GM10248 (cell line): Measurements from ENCODE around the gene NFIX.

Experiments used
- CTCF ChIA-PET: fragments of 300-600 bp; sonication (Branson Sonifier 250); formaldehyde crosslinking; extraction: SDS; loops from one replicate; lab custom pipeline; 2021; ENCODE audit warnings: antibody characterized with exemption; lab: Yijun Ruan, JAX
- POLR2A ChIA-PET: fragments of 350-650 bp; sonication (Branson Sonifier 250); formaldehyde crosslinking; extraction: SDS; loops from one replicate; lab custom pipeline; 2020; ENCODE audit warnings: antibody characterized with exemption; lab: Yijun Ruan, JAX
- DNase-seq: peaks from one replicate; pipeline ENCODE4 v3.0.0; 2012; ENCODE audit errors: extremely low spot score
- CTCF ChIP-seq: IDR thresholded peaks from 2 replicates; pipeline ENCODE4 v1.5.1; 2012; ENCODE audit warnings: mild to moderate bottlenecking, low read depth; ENCODE audit errors: extremely low read depth, missing control alignments, control extremely low read depth

The NFIX gene

DNA sequence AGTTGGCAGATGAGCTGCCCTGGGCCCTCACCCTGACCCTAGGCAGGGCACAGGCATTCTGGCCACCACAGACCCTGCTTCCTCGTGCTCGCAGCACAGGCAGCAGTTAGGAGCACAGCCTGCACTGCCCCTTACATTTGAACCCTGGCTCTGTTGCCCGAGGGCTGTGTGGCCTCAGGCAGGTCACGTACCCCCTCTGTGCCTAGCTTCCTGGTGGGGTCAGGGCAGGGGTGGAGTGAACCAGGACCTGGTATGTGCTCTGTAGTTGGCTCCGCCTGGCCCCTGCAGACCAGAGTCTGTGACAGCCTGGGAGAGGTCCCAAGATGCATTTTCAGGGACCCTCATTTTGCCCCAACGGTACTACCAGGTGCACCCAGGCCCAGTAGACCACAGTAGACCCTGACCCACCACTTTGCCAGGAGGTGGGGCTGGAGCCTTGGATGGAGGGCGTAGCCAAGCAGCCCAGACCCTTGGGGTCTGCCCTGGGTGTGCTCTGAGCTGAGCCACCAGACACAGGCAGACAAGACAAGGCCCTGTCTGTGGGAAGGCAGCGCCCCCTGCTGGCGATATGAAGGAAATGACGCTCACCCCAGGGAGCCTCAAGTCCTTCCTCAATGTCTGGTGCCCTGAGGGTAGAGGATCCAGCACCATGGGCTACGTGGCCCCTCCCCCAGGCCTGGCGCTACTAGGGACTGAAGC lies 98.3 kb downstream of the NFIX start:
- TF ChIP-seq CTCF: peak; percentile 92
- peak; percentile 92 for DNase-seq
- POLR2A ChIA-PET: interaction anchor here (1.6 kb wide), 1 partner anchor 154 kb away, joined by 3 read pairs; no protein-coding TSS in a partner anchor
- CTCF ChIA-PET: interaction anchor here (0.6 to 8.9 kb wide), 46 partner anchors 9 to 327 kb away, joined by 3 to 183 read pairs (median 5); partner anchors contain the start of gene DAND5

DNA sequence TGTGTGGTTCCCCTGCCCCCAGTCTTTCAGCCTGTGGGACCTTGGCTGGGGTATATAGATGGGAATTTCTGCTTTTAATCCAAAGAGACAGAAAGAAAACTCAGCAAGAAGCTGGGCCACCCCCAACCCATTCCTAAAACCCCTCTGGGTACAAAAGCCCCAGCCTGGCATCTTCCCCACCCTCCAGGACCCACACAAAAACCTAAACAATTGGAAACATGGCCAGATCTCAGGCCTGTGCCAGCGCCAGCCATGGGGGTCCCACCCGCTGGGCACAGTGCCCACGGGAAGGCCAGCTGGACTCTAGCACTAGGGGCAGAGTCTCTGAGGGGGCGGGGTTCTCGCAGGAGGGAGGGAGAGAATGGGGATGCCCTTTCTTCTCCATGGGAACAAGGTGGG lies 98.8 kb downstream of the NFIX start:
- ChIA-PET POLR2A (interaction anchor here (1.6 kb wide), 1 partner anchor 155 kb away, joined by 3 read pairs; no protein-coding TSS in a partner anchor), CTCF (interaction anchor here (0.7 to 8.9 kb wide), 43 partner anchors 10 to 327 kb away, joined by 3 to 183 read pairs (median 5); partner anchors contain the start of gene DAND5)
- no peak for TF ChIP-seq CTCF
- DNase-seq: no peak

- POLR2A ChIA-PET: interaction anchor here (1.6 kb wide), 1 partner anchor 155 kb away, joined by 3 read pairs; no protein-coding TSS in a partner anchor
- DNase-seq: peak; percentile 67
- no peak for TF ChIP-seq CTCF
- CTCF ChIA-PET: interaction anchor here (0.9 to 8.9 kb wide), 32 partner anchors 10 to 328 kb away, joined by 3 to 183 read pairs (median 5); partner anchors contain the start of gene DAND5
Measured at GRCh38 chr19:13094771-13095392, 99.6 kb downstream of the NFIX start.

DNA sequence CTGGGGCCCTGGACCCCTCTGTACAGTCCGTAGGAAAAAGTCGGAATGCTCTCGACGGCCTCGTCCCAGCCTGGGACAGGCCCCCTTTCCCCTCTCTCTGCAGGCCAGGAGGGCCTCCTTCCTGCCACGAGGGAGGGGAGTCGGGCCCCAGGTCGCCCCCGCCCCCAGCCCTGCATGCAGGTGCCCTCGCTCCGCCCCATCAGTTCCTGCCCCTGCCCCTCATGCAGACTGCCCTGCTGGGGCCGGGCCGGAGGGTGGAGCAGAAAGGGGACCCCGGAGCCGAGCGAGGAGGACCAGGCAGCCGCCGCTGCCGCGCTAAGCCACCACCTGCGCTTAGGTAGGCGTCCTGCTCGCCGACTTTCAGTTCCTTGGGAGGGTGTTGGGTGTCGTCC lies 100.1 kb downstream of the NFIX start:
- TF ChIP-seq CTCF: no peak
- ChIA-PET CTCF (interaction anchor here (1.0 to 8.9 kb wide), 15 partner anchors 10 to 248 kb away, joined by 3 to 183 read pairs (median 15); partner anchors contain the start of gene DAND5), POLR2A (no interaction called here)
- peak; percentile 64 for DNase-seq

DNA sequence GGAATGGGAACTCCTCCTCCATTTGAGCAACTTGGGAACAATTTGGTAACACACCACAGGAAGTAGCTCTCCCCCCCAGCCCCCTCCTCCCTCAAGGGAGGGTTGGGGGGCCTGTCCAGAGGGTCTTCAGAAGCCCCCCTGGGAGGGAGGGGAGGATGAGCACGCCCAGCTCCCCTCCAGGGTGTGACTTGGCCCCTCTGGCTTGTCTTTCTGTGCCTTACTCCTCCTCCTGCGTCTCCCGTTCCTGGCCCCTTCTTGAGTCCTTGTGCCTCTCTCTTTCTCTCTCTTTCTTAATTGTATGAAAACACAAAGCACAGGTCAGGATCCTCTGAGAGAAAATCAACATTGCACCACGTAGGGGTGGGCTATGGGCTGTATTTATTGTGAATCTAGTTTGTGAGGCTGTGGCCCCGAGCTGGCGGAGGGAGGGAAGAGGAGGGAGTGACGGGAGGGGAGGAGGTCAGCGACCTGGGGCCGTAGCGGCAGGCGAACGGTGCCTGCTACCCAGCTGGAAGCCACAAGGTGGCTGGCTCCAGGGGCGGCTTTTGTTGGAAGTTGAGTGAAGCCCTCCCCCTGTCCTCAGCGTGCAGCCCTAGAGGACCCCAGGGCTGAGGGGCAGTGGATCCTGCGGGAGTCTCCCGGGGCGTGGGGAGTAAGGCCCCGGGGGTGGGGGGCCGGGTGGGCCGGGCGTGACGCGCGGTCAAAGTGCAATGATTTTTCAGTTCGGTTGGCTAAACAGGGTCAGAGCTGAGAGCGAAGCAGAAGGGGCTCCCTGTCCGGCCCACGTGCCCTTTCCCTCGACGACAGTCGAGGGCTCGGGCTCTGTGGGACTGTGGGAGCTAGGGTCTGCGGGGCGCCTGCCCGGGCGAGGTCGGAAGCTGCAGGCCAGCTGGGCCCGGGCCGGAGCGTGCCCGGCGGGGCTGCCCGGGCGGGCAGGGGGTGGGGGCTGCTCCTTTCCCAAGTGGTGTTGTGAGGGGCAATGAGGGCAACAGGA lies 101.0 kb downstream of the NFIX start:
- CTCF ChIA-PET: interaction anchor here (1.5 to 8.9 kb wide), 7 partner anchors 9 to 248 kb away, joined by 3 to 183 read pairs (median 26); partner anchors contain the start of gene DAND5
- DNase-seq: no peak
- no peak for TF ChIP-seq CTCF
- POLR2A ChIA-PET: no interaction called here
